GM12873 (cell line): ENCODE measurements around the gene S1PR2.

Experiments
- CTCF ChIP-seq: IDR thresholded peaks from 2 replicates; pipeline ENCODE4 v1.5.1; 2012; ENCODE audit warnings: low read depth, mild to moderate bottlenecking, moderate library complexity, low read length, control low read depth; ENCODE audit not compliant: insufficient read depth; ENCODE audit errors: missing control alignments

The S1PR2 gene

GRCh38 chr19:10233946-10234345 lies 2.8 kb upstream of the S1PR2 start:
- TF ChIP-seq CTCF: no peak

DNA sequence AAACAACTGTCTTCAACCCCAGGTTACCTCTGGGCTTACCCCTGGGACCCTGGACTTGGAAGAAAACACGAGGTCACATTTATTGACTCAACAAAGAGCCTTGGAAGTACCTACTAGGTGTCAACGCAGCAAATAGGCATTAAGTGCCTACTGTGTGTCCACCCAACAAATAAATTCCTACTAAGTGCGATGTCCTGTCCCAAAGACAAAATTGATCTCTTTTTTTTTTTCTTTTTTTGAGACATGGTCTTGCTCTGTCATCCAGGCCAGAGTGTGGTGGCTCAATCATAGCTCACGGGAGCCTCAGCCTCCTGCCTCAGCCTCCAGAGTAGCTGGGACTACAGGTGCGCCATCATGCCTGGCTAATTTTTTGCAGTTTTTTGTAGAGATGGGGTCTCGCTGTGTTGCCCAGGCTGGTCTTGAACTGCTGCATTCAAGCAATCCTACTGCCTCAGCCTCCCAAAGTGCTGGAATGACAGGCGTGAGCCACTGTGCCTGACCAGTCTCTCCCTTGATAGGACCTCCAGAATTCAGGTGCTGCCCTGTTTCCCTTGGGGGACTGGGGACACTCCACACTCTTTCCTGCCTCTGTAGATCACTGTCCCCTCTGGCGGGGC lies 589 bp upstream of the S1PR2 start:
- no peak for TF ChIP-seq CTCF

- no peak for TF ChIP-seq CTCF
These were observed 814 bp downstream of the S1PR2 start for GRCh38 chr19:10230173-10230860.

DNA sequence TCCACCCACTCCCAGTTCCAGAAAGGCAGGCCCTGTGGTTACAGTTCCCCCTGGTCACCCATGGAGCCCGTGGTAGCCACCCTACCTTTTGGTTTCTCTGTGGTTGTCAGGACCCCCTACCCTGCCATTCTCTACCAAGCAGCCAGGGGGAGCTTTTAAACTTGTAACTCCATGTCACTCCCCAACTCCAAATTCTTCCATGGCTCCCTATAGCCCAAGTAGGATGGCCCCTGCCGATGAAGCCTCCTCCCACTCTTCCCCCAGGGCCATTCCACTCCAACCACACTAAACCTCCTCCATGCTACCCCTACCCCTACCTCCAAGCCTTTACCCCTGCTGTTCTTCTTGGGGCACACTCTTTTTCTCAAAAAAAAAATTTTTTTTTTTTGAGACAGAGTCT lies 2.2 kb downstream of the S1PR2 start:
- TF ChIP-seq CTCF: peak; percentile 79

GRCh38 chr19:10228393-10228792 lies 2.7 kb downstream of the S1PR2 start:
- TF ChIP-seq CTCF: no peak

DNA sequence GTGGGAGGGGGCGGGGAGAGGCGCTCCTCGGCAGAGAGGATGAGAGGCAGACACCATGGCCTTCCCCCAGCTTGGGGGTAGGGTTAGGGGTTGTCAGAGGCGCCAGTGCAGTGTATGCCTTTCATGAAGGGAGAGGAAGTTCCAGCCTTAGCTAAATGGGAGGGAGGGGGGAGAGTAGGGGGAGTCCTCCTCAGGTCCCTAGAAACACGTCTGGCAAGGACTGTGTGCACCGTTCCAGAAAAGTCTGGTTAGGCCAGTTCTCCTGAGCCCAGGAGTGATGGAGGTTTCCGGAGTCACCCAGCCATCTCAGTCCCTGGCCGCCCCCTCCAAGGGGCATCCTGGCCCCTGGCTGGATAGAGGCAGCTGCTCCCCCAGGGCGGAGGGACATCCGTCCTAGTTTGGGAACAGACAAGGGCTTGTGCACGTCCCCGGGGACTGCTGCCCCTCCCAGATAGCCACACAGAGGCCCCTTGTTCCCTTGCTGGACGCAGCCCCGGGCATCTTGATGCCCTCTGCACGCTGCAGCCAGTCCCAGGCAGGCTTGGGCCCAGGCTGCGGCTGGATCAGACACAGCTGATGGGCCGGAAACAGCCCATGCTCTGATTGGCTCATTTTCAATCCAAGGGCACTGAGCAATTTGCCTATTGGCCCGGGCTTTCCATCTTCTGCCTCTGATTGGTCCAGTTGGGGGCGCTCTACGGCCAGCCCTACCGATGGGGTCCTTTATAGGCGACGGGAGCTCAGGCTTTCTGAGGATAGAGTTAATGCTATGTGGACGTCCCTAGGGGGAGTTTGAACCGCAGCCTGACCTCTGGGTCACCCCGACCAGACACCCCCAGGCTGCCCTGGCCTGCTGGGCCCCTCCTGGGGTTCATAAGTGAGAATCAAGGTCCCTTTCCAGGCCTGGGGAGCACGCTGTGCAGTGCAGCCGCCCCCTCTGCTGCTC lies 3.8 kb downstream of the S1PR2 start:
- no peak for TF ChIP-seq CTCF
